Prostate gland (tissue), 2 donors: ENCODE data around the gene TRAF5. TPM values are rescaled to one million over a fixed set of nuclear protein-coding genes. Genes with fewer than 3 reads are reported as not detected.

Source experiments
- DNase-seq: peaks from one replicate; pipeline ENCODE4 v3.0.0-alpha.2; 2019; ENCODE audit warnings: low spot score
- H3K27ac ChIP-seq, 2 donors: fragments of 200-600 bp; sonication (generic); 2 replicates each; pipeline ENCODE4 v1.5.1; 2017 to 2019
- H3K27me3 ChIP-seq: fragments of 200-600 bp; sonication (generic); replicated peaks from 2 replicates; pipeline ENCODE4 v1.5.1; 2019; ENCODE audit not compliant: insufficient read depth
- H3K36me3 ChIP-seq, 2 donors: fragments of 200-600 bp; sonication (generic); 1 replicate in 1 of 2; 2 replicates in 1 of 2; pipeline versions ENCODE4 v1.5.1 to v1.8.1; 2017 to 2019
- H3K4me1 ChIP-seq: fragments of 200-600 bp; sonication (generic); replicated peaks from 2 replicates; pipeline ENCODE4 v1.5.1; 2019
- H3K4me3 ChIP-seq, 2 donors: fragments of 200-600 bp; sonication (generic); 2 replicates each; pipeline ENCODE4 v1.5.1; 2017 to 2019
- H3K9me3 ChIP-seq: fragments of 200-600 bp; sonication (generic); 2 replicates; pipeline ENCODE4 v1.5.1; 2017
- POLR2A ChIP-seq: fragments of 450-650 bp; IDR thresholded peaks from one replicate; pipeline ENCODE4 v1.6.1; 2016; ENCODE audit warnings: antibody characterized with exemption, mild to moderate bottlenecking
- POLR2AphosphoS5 ChIP-seq: sonication (generic); formaldehyde crosslinking; IDR thresholded peaks from one replicate; pipeline ENCODE4 v1.6.1; 2017; ENCODE audit warnings: antibody characterized with exemption
- WGBS: methylation state at CpG from one replicate; pipeline ENCODE4 v1.1.5; 2018; 5-methylcytosine and 5-hydroxymethylcytosine counted together
- intact Hi-C: fragments of 100-400 bp; cut with DNase I; formaldehyde crosslinking; loops from one replicate; pipeline ENCODE4 v1.14.2; 2022
- total RNA-seq, 2 donors: library from RNA; depleted of rRNA; stranded (reverse); fragments of >200 nt; gene quantifications; one replicate each; pipeline ENCODE4 v1.1.0, GENCODE V29; 2016
- TF ChIP-seq, protein P1 (sequence below), 4 experiments: fragments of 200-600 bp in 2 of 4; fragments of 450-650 bp in 2 of 4; sonication (generic) in 2 of 4; IDR thresholded peaks; 1 replicate in 3 of 4; 2 replicates in 1 of 4; pipeline ENCODE4 v1.5.1; 2016 to 2019; ENCODE audit warnings: antibody characterized with exemption in 4 of 4, mild to moderate bottlenecking in 2 of 4, moderate library complexity in 2 of 4

The TRAF5 gene
- total RNA-seq, 2 donors from 2014 or later, result 8.0 to 12.6 TPM

DNA sequence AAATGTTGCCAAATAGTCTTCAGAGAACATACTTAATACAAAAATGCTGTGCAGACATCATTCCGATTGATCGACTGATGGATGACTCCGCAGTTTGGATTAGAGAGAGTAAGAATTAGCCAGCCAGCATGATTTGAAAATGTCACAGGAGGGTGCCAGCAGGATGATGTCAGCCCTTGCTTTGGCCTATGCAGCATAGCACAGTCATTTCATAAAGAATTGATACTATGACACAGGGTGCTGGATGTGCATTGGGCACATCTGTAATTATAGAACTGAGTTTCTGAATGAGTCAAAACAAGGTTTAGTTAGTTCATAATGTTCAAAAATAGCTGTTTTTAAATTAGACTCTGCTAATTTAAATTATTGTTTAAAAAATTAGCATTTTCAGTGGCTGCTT lies 21.6 kb upstream of the TRAF5 start:
- H3K4me3 ChIP-seq, result no peak overlapping the region
- 97% methylated on average over 3 of the region's 3 CpGs for WGBS
- TF ChIP-seq, protein P1, sequence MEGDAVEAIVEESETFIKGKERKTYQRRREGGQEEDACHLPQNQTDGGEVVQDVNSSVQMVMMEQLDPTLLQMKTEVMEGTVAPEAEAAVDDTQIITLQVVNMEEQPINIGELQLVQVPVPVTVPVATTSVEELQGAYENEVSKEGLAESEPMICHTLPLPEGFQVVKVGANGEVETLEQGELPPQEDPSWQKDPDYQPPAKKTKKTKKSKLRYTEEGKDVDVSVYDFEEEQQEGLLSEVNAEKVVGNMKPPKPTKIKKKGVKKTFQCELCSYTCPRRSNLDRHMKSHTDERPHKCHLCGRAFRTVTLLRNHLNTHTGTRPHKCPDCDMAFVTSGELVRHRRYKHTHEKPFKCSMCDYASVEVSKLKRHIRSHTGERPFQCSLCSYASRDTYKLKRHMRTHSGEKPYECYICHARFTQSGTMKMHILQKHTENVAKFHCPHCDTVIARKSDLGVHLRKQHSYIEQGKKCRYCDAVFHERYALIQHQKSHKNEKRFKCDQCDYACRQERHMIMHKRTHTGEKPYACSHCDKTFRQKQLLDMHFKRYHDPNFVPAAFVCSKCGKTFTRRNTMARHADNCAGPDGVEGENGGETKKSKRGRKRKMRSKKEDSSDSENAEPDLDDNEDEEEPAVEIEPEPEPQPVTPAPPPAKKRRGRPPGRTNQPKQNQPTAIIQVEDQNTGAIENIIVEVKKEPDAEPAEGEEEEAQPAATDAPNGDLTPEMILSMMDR (IDR thresholded peaks at IDR 0.05), result no peak
- TF ChIP-seq POLR2AphosphoS5 (no peak), POLR2A (no peak)
- DNase-seq, result no peak
- H3K27ac ChIP-seq, result no peak overlapping the region
- no peaks in the 10 kb centered on the region for H3K27me3 ChIP-seq
- intact Hi-C loops, result no loop called here
- H3K4me1 ChIP-seq, result no peaks in the 10 kb centered on the region
- no peaks in the 10 kb centered on the region for H3K9me3 ChIP-seq
- no peaks in the 10 kb centered on the region for H3K36me3 ChIP-seq

DNA sequence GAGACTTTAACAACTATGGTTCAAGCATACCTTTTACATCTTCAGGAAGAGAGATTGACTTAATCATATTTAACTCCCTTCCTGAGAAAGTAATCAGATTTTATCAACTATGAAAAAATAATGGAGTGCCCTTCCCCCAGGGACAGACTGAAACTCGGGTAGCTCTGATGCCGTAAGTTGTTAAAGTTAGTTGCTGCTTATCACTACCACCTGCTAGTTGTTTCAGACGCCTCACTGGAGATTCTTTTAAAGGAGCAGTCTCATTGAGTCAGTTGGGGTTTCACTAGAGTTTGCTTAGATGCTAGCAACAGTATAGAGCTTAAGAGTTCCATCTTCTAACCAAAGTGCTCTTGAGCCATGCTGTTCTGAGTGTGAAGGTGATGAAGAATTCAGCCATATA lies 17.0 kb upstream of the TRAF5 start:
- H3K27ac ChIP-seq, result no peak overlapping the region
- H3K36me3 ChIP-seq, result peaks cover 0 to 6% of the 10 kb centered on the region in 2 donors
- no peaks in the 10 kb centered on the region for H3K9me3 ChIP-seq
- H3K4me1 ChIP-seq, result no peaks in the 10 kb centered on the region
- no peak for DNase-seq
- intact Hi-C loops, result no loop called here
- TF ChIP-seq POLR2AphosphoS5 (no peak), POLR2A (no peak)
- TF ChIP-seq, protein P1 (IDR thresholded peaks at IDR 0.05), result no peak
- 72% methylated on average over 3 of the region's 3 CpGs for WGBS
- no peaks in the 10 kb centered on the region for H3K27me3 ChIP-seq
- H3K4me3 ChIP-seq, result no peak overlapping the region

DNA sequence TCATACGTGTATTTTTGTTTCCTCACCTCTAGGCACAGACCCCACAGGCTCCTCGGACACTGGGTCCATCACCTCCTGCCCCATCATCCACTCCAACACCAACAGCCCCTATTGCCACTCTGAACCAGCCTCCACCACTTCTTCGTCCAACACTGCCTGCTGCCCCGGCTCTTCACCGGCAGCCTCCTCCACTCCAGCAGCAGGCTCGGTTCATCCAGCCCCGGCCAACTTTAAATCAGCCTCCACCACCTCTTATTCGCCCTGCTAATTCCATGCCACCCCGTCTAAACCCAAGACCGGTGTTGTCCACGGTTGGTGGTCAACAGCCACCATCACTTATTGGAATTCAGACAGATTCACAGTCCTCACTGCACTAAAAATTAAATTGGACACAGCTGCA lies 13.2 kb upstream of the TRAF5 start:
- Histone ChIP-seq H3K27ac (no peak overlapping the region), H3K27me3 (no peaks in the 10 kb centered on the region), H3K36me3 (peaks cover 0 to 6% of the 10 kb centered on the region in 2 donors), H3K4me3 (no peak overlapping the region), H3K4me1 (no peaks in the 10 kb centered on the region), H3K9me3 (no peaks in the 10 kb centered on the region)
- DNase-seq, result no peak
- TF ChIP-seq POLR2A (no peak), POLR2AphosphoS5 (no peak)
- TF ChIP-seq, protein P1 (IDR thresholded peaks at IDR 0.05), result no peak
- intact Hi-C loops, result no loop called here
- 94% methylated on average over 11 of the region's 11 CpGs for WGBS

DNA sequence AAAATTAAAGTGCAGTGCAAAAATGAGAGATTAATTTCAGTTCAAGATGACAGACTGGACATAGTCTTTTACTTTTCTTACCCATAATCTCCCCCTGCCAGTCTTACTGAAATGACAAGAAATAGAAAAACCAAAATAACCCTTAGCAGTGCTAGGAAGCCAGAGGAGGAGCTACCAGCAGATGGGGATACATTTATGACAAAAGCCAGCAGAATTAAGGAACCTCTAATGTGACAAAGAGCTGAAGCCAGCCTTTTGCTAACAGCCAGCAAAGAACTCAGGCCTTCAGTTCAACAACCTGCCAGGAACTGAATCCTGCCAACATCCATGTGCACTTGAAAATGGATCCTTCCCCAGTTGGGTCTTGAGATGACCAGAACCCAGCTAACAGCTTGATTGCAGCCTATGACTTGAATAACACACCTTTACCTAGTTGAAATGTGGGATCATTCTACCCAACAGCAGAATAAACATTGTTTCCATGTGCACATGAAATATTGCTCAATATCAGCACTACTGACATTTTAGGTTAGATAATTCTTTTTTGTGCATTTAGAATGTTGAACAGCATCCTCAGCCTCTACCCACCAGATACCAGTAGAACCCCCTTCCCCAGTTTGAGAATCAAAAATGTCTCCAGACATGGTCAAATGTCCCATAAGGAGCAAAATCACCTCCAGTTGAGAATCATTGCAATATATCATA lies 7.9 kb upstream of the TRAF5 start:
- DNase-seq, result no peak
- Histone ChIP-seq H3K27me3 (no peaks in the 10 kb centered on the region), H3K4me3 (no peak overlapping the region), H3K4me1 (no peaks in the 10 kb centered on the region), H3K9me3 (no peaks in the 10 kb centered on the region), H3K27ac (no peak overlapping the region), H3K36me3 (peaks cover 0 to under 1% of the 10 kb centered on the region in 2 donors)
- intact Hi-C loops, result no loop called here
- TF ChIP-seq POLR2AphosphoS5 (no peak), POLR2A (no peak)
- TF ChIP-seq, protein P1 (IDR thresholded peaks at IDR 0.05), result no peak

DNA sequence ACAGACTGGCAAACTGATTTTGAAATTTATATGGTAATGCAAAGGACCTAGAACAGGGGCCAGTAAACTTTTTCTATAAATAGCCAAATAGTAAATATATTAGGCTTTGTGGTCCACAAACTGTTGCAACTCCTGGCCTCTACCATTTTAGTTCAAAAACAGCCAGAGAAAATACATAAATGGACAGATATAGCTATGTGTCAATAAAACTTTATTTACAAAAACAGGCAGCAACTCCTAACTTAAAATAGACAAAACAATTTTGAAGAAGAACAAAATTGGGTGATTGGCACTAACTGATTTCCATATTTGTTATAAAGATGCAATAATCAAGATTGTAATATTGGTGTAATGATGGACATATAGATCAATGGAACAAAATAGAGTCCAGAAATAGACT lies 6.7 kb upstream of the TRAF5 start:
- no peaks in the 10 kb centered on the region for H3K9me3 ChIP-seq
- no peak overlapping the region for H3K4me3 ChIP-seq
- no peaks in the 10 kb centered on the region for H3K36me3 ChIP-seq
- H3K27ac ChIP-seq, result no peak overlapping the region
- TF ChIP-seq POLR2AphosphoS5 (no peak), POLR2A (no peak)
- TF ChIP-seq, protein P1 (IDR thresholded peaks at IDR 0.05), result no peak
- no peaks in the 10 kb centered on the region for H3K4me1 ChIP-seq
- no peaks in the 10 kb centered on the region for H3K27me3 ChIP-seq
- DNase-seq, result no peak
- intact Hi-C loops, result loop anchor here (10.0 kb wide), 2 partner anchors 195 to 335 kb away; no protein-coding TSS in a partner anchor
